Stimulated activated CD8-positive, alpha-beta memory T cell treated with anti-CD3 and anti-CD28 coated beads, Interleukin-12 subunit alpha, Interleukin-12 subunit beta, amount 100 ng/mL, for 24 hours (primary cell): ENCODE measurements around the gene CDC37.

Source experiments
- DNase-seq: peaks from one replicate; pipeline ENCODE4 v3.0.0-alpha.2; 2020; ENCODE audit errors: extremely low read depth

The CDC37 gene

GRCh38 chr19:10353793-10354391 is 49.5 kb downstream of the CDC37 start:
- DNase-seq = no peak

GRCh38 chr19:10352764-10353671 is 50.3 kb downstream of the CDC37 start:
- no peak for DNase-seq

GRCh38 chr19:10346509-10346908 is 56.8 kb downstream of the CDC37 start:
- DNase-seq = no peak

- no peak for DNase-seq
Observed at GRCh38 chr19:10344780-10345179, 58.6 kb downstream of the CDC37 start.

GRCh38 chr19:10343495-10343894 is 59.8 kb downstream of the CDC37 start:
- no peak for DNase-seq
